Sigmoid colon (tissue), 7 donors: ENCODE measurements around the gene PSORS1C2. TPM values are rescaled to one million over a fixed set of nuclear protein-coding genes. Genes with fewer than 3 reads are reported as not detected.

Experiments
- DNase-seq: peaks from one replicate; pipeline ENCODE4 v3.0.0-alpha.2; 2019
- H3K27ac ChIP-seq, 4 donors: fragments of 200-600 bp; sonication (generic); one replicate each; pipeline ENCODE4 v1.5.1; 2016 to 2019; ENCODE audit warnings: mild to moderate bottlenecking in 1 of 4
- H3K27me3 ChIP-seq, 3 donors: fragments of 200-600 bp; sonication (generic); one replicate each; pipeline ENCODE4 v1.5.1; 2019; ENCODE audit warnings: mild to moderate bottlenecking in 1 of 3
- H3K36me3 ChIP-seq, 4 donors: fragments of 200-600 bp; sonication (generic); one replicate each; pipeline ENCODE4 v1.5.1; 2016 to 2019
- H3K4me1 ChIP-seq, 4 donors: fragments of 200-600 bp; sonication (generic); one replicate each; pipeline ENCODE4 v1.5.1; 2017 to 2019
- H3K4me3 ChIP-seq, 4 donors: fragments of 200-600 bp; sonication (generic); one replicate each; pipeline ENCODE4 v1.5.1; 2017 to 2019; ENCODE audit warnings: mild to moderate bottlenecking in 2 of 4, moderate library complexity in 1 of 4
- H3K9me3 ChIP-seq, 4 donors: fragments of 200-600 bp in 3 of 4; sonication (generic) in 3 of 4; one replicate each; pipeline versions ENCODE4 v1.5.1 to v1.6.1; 2013 to 2019
- CTCF ChIP-seq, 4 experiments: fragments of 450-650 bp in 3 of 4; fragments of 200-600 bp in 1 of 4; IDR thresholded peaks; one replicate each; pipeline ENCODE4 v1.5.1; 2016 to 2019; ENCODE audit warnings: antibody characterized with exemption in 4 of 4, mild to moderate bottlenecking in 3 of 4, moderate library complexity in 2 of 4
- EP300 ChIP-seq, 4 donors: sonication (generic); formaldehyde crosslinking; IDR thresholded peaks; one replicate each; pipeline ENCODE4 v1.6.1; 2017; ENCODE audit warnings: antibody characterized with exemption in 4 of 4
- POLR2A ChIP-seq, 2 donors: fragments of 450-650 bp; IDR thresholded peaks; one replicate each; pipeline ENCODE4 v1.6.1; 2016; ENCODE audit warnings: antibody characterized with exemption in 2 of 2, mild to moderate bottlenecking in 2 of 2, moderate library complexity in 2 of 2
- POLR2AphosphoS5 ChIP-seq, 4 donors: sonication (generic); formaldehyde crosslinking; IDR thresholded peaks; one replicate each; pipeline ENCODE4 v1.6.1; 2017; ENCODE audit warnings: antibody characterized with exemption in 4 of 4
- WGBS, 2 donors: extraction: QIAGEN DNeasy Blood & Tissue Kit; methylation state at CpG; one replicate each; pipeline ENCODE4 v1.1.7; 2013; 5-methylcytosine and 5-hydroxymethylcytosine counted together
- intact Hi-C: fragments of 100-400 bp; cut with DNase I; formaldehyde crosslinking; loops from one replicate; pipeline ENCODE4 v1.15.1; 2023
- polyA plus RNA-seq, 3 donors: library from polyadenylated mRNA; stranded (reverse); fragments of 200-250 nt; gene quantifications; one replicate each; pipeline ENCODE4 v1.2.3, GENCODE V29; 2013
- total RNA-seq, 4 donors: library from RNA; depleted of rRNA; stranded (reverse); fragments of >200 nt; gene quantifications; one replicate each; pipeline ENCODE4 v1.1.0, GENCODE V29; 2016
- donor health status: healthy with polysubstance abuse.
- donor health status: Bipolar disorder and iron deficiency.
- donor health status: healthy.

The PSORS1C2 gene
- total and polyA plus RNA-seq, 7 donors = not detected

- no peak for DNase-seq
- intact Hi-C loops = no loop called here
- Histone ChIP-seq H3K36me3 (no peaks in the 10 kb centered on the region), H3K9me3 (no peaks in the 10 kb centered on the region), H3K27ac (no peak overlapping the region), H3K27me3 (no peaks in the 10 kb centered on the region), H3K4me1 (peaks cover 0 to 4% (median 0%) of the 10 kb centered on the region in 4 donors), H3K4me3 (no peak overlapping the region)
- no peak for TF ChIP-seq POLR2AphosphoS5 (IDR thresholded peaks at IDR 0.05)
- TF ChIP-seq EP300 (IDR thresholded peaks at IDR 0.05) = no peak
- no peak for TF ChIP-seq CTCF (IDR thresholded peaks at IDR 0.05)
- TF ChIP-seq POLR2A (IDR thresholded peaks at IDR 0.05) = no peak
- 95 to 96% methylated on average over 3 of the region's 3 CpGs for WGBS, 2 donors
Observed at GRCh38 chr6:31130751-31131150, 8.1 kb downstream of the PSORS1C2 start.

GRCh38 chr6:31129130-31129529 lies 9.7 kb downstream of the PSORS1C2 start:
- 38 to 73% methylated on average over 4 of the region's 4 CpGs for WGBS, 2 donors
- no peak overlapping the region for H3K4me3 ChIP-seq

GRCh38 chr6:31128093-31128676 lies 10.7 kb downstream of the PSORS1C2 start:
- Histone ChIP-seq H3K27me3 (no peaks in the 10 kb centered on the region), H3K36me3 (no peaks in the 10 kb centered on the region), H3K4me3 (no peak overlapping the region), H3K4me1 (peaks cover 0 to 17% (median 7%) of the 10 kb centered on the region in 4 donors), H3K27ac (no peak overlapping the region), H3K9me3 (no peaks in the 10 kb centered on the region)
- WGBS, 2 donors = 3 to 10% methylated on average over 8 of the region's 8 CpGs
- intact Hi-C loops = no loop called here
- TF ChIP-seq POLR2AphosphoS5 (IDR thresholded peaks at IDR 0.05) (no peak), CTCF (IDR thresholded peaks at IDR 0.05) (peak; percentile 45 to 92 (median 74))
- DNase-seq = no peak

More at GRCh38 chr6:31129130-31129529, 9.7 kb downstream of the PSORS1C2 start:
- TF ChIP-seq EP300 (IDR thresholded peaks at IDR 0.05) (no peak), POLR2A (IDR thresholded peaks at IDR 0.05) (no peak), CTCF (IDR thresholded peaks at IDR 0.05) (no peak), POLR2AphosphoS5 (IDR thresholded peaks at IDR 0.05) (no peak)
- H3K4me1 ChIP-seq = peaks cover 0 to 14% (median 3%) of the 10 kb centered on the region in 4 donors
- DNase-seq = no peak
- no peak overlapping the region for H3K27ac ChIP-seq
- no peaks in the 10 kb centered on the region for H3K27me3 ChIP-seq
- no peaks in the 10 kb centered on the region for H3K9me3 ChIP-seq
- intact Hi-C loops = no loop called here
- no peaks in the 10 kb centered on the region for H3K36me3 ChIP-seq

- DNase-seq = no peak
- no peaks in the 10 kb centered on the region for H3K36me3 ChIP-seq
- no peak for TF ChIP-seq EP300 (IDR thresholded peaks at IDR 0.05)
- TF ChIP-seq POLR2A (IDR thresholded peaks at IDR 0.05) = no peak
- no peak for TF ChIP-seq CTCF (IDR thresholded peaks at IDR 0.05)
- no peak for TF ChIP-seq POLR2AphosphoS5 (IDR thresholded peaks at IDR 0.05)
- 57 to 66% methylated on average over 16 of the region's 16 CpGs for WGBS, 2 donors
- no peak overlapping the region for H3K4me3 ChIP-seq
- no peaks in the 10 kb centered on the region for H3K9me3 ChIP-seq
- no peaks in the 10 kb centered on the region for H3K27me3 ChIP-seq
- intact Hi-C loops = no loop called here
- H3K27ac ChIP-seq = no peak overlapping the region
- H3K4me1 ChIP-seq = peaks cover 0 to 29% (median 22%) of the 10 kb centered on the region in 4 donors
Observed at GRCh38 chr6:31126396-31127175, 12.3 kb downstream of the PSORS1C2 start.
